Jurkat, Clone E6-1 (cell line): ENCODE results near the gene CEP131.
"Not testable (repeated sequence)": the region's sequence is repeated elsewhere in the genome, so short reads cannot be mapped to it uniquely, and the experiment has no call there.

ENCODE experiments used
- DNase-seq: peaks from one replicate; pipeline ENCODE4 v3.0.0-alpha.2; 2011; ENCODE audit warnings: low read depth, low spot score
- H3K4me3 ChIP-seq: 2 replicates; pipeline ENCODE4 v1.5.1; 2011; ENCODE audit warnings: mild to moderate bottlenecking, low read length, control low read depth, moderate library complexity

Gene CEP131

GRCh38 chr17:81163051-81163695 lies 59.6 kb downstream of the CEP131 start:
- no peak overlapping the region for H3K4me3 ChIP-seq
- DNase-seq = no peak

- H3K4me3 ChIP-seq = no peak overlapping the region
- no peak for DNase-seq
Measured at GRCh38 chr17:81162491-81162890, 60.3 kb downstream of the CEP131 start.

- DNase-seq = no peak
- H3K4me3 ChIP-seq = no peak overlapping the region
Measured at GRCh38 chr17:81161972-81162371, 60.8 kb downstream of the CEP131 start.

- no peak overlapping the region for H3K4me3 ChIP-seq
- DNase-seq = no peak
Measured at GRCh38 chr17:81161536-81161935, 61.2 kb downstream of the CEP131 start.

GRCh38 chr17:81160747-81161453 lies 61.9 kb downstream of the CEP131 start:
- no peak overlapping the region for H3K4me3 ChIP-seq
- DNase-seq = no peak

GRCh38 chr17:81160306-81160705 lies 62.5 kb downstream of the CEP131 start:
- no peak overlapping the region for H3K4me3 ChIP-seq
- no peak for DNase-seq

GRCh38 chr17:81159611-81160265 lies 63.0 kb downstream of the CEP131 start:
- DNase-seq = no peak
- no peak overlapping the region for H3K4me3 ChIP-seq

- DNase-seq = no peak
- no peak overlapping the region for H3K4me3 ChIP-seq
Measured at GRCh38 chr17:81158688-81159590, 63.8 kb downstream of the CEP131 start.

- no peak overlapping the region for H3K4me3 ChIP-seq
- no peak for DNase-seq
Measured at GRCh38 chr17:81157848-81158687, 64.7 kb downstream of the CEP131 start.

- no peak for DNase-seq
- no peak overlapping the region for H3K4me3 ChIP-seq
Measured at GRCh38 chr17:81156866-81157805, 65.6 kb downstream of the CEP131 start.

- no peak for DNase-seq
- no peak overlapping the region for H3K4me3 ChIP-seq
Measured at GRCh38 chr17:81154961-81155360, 67.8 kb downstream of the CEP131 start.

- DNase-seq = not testable (repeated sequence)
Measured at GRCh38 chr17:81154016-81154415, 68.7 kb downstream of the CEP131 start.

GRCh38 chr17:81153340-81153803 lies 69.4 kb downstream of the CEP131 start:
- no peak for DNase-seq

More at GRCh38 chr17:81154016-81154415, 68.7 kb downstream of the CEP131 start:
- not testable (repeated sequence) for H3K4me3 ChIP-seq

GRCh38 chr17:81152288-81152828 lies 70.4 kb downstream of the CEP131 start:
- H3K4me3 ChIP-seq = no peak overlapping the region
- DNase-seq = no peak

More at GRCh38 chr17:81153340-81153803, 69.4 kb downstream of the CEP131 start:
- H3K4me3 ChIP-seq = no peak overlapping the region

- H3K4me3 ChIP-seq = no peak overlapping the region
- DNase-seq = no peak
Measured at GRCh38 chr17:81151278-81151677, 71.5 kb downstream of the CEP131 start.

GRCh38 chr17:81150377-81151077 lies 72.2 kb downstream of the CEP131 start:
- H3K4me3 ChIP-seq = no peak overlapping the region
- no peak for DNase-seq
